K562 (cell line): ENCODE data around the gene NOL4L. TPM values are rescaled to one million over a fixed set of nuclear protein-coding genes. Genes with fewer than 3 reads are reported as not detected.

ENCODE experiments used
- CHD1 ChIP-seq: fragments of 200-600 bp; sonication (generic); IDR thresholded peaks from one replicate; pipeline ENCODE4 v1.6.1; 2012; ENCODE audit warnings: mild to moderate bottlenecking, moderate library complexity, low read length, inconsistent platforms
- ESRRA ChIP-seq: fragments of 450-650 bp; IDR thresholded peaks from 2 replicates; pipeline ENCODE4 v1.6.1; 2014; ENCODE audit warnings: low read depth, mild to moderate bottlenecking, moderate library complexity, borderline replicate concordance
- FOXK2 ChIP-seq, 2 experiments: fragments of 450-650 bp; IDR thresholded peaks in 1 of 2; conservative IDR thresholded peaks in 1 of 2; 2 replicates each; pipeline ENCODE4 v1.6.1; 2016; ENCODE audit warnings: low read depth in 2 of 2, mild to moderate bottlenecking in 1 of 2
- GABPB2 ChIP-seq: fragments of 250-450 bp; sonication (Bioruptor Pico); conservative IDR thresholded peaks from 2 replicates; pipeline ENCODE4 v1.5.1; 2021; ENCODE audit warnings: mild to moderate bottlenecking
- HDAC1 ChIP-seq, 2 experiments: fragments of 450-650 bp; IDR thresholded peaks; 2 replicates each; pipeline ENCODE4 v1.6.1; 2016 to 2017; ENCODE audit warnings: inconsistent platforms in 1 of 2, mild to moderate bottlenecking in 1 of 2, moderate library complexity in 1 of 2
- KAT7 ChIP-seq: sonication (generic); formaldehyde crosslinking; IDR thresholded peaks from 2 replicates; pipeline ENCODE4 v1.8.0; 2022; ENCODE audit warnings: missing genetic modification reagents, mild to moderate bottlenecking, borderline replicate concordance
- KLF16 ChIP-seq: IDR thresholded peaks from 2 replicates; pipeline ENCODE4 v1.6.1; 2016; ENCODE audit warnings: antibody characterized with exemption
- ZC3H4 ChIP-seq: sonication (generic); formaldehyde crosslinking; IDR thresholded peaks from 2 replicates; pipeline ENCODE4 v1.9.0; 2021; ENCODE audit warnings: missing genetic modification reagents, borderline replicate concordance
- ZFP36 ChIP-seq: fragments of 150-350 bp; IDR thresholded peaks from 2 replicates; pipeline ENCODE4 v1.6.1; 2018; ENCODE audit warnings: low read length, low read depth; ENCODE audit not compliant: partially characterized antibody
- ZNF124 ChIP-seq: sonication (generic); formaldehyde crosslinking; IDR thresholded peaks from 2 replicates; pipeline ENCODE4 v1.8.1; 2022; ENCODE audit warnings: missing genetic modification reagents
- ZNF197 ChIP-seq: fragments of 200-800 bp; sonication (Bioruptor generic); IDR thresholded peaks from 2 replicates; pipeline ENCODE4 v1.6.1; 2016; ENCODE audit warnings: low read depth, missing genetic modification characterization, missing compliant biosample characterization
- ZNF699 ChIP-seq: fragments of 250-450 bp; sonication (Bioruptor Pico); IDR thresholded peaks from 2 replicates; pipeline ENCODE4 v1.8.0; 2021; ENCODE audit warnings: mild to moderate bottlenecking, moderate library complexity; ENCODE audit not compliant: insufficient replicate concordance
- polyA plus RNA-seq, 8 experiments: library from polyadenylated mRNA; depleted of rRNA in 4 of 8; stranded (reverse) in 5 of 8; unstranded in 3 of 8; fragments of >200 nt; fragmentation: Nextera tagmentation in 2 of 8; fragmentation: Illumina TruSeq in 1 of 8; extraction: Ambion mirVana in 2 of 8; extraction: Trizol in 1 of 8; gene quantifications; 2 replicates each; pipeline versions ENCODE4 v1.2.1 to v1.2.3, GENCODE V29; 2011 to 2014; ENCODE audit warnings: inconsistent platforms in 1 of 8, missing spikeins in 1 of 8
- total RNA-seq, 7 experiments: library from RNA; depleted of rRNA in 6 of 7; stranded (reverse); fragments of >200 nt in 6 of 7; fragmentation: Illumina TruSeq in 2 of 7; extraction: Trizol in 2 of 7; gene quantifications; 2 replicates each; pipeline versions ENCODE4 v1.2.1 to v1.2.3, GENCODE V29; 2011 to 2021; ENCODE audit warnings: low replicate concordance in 1 of 7
- TF ChIP-seq, protein P1 (sequence below): sonication (generic); formaldehyde crosslinking; IDR thresholded peaks from 2 replicates; pipeline ENCODE4 v1.8.1; 2022; ENCODE audit warnings: missing genetic modification reagents
- TF ChIP-seq, protein P2 (sequence below): fragments of 450-650 bp; formaldehyde crosslinking; IDR thresholded peaks from 2 replicates; pipeline ENCODE4 v1.4.0; 2020; ENCODE audit warnings: mild to moderate bottlenecking, moderate library complexity
- TF ChIP-seq, protein P3 (sequence below): fragments of 250-450 bp; sonication (Bioruptor Pico); IDR thresholded peaks from 2 replicates; pipeline ENCODE4 v1.9.0; 2021; ENCODE audit warnings: mild to moderate bottlenecking, inconsistent platforms
- TF ChIP-seq, protein P4 (sequence below): IDR thresholded peaks from 2 replicates; pipeline ENCODE4 v1.6.1; 2016; ENCODE audit warnings: missing genetic modification characterization, missing compliant biosample characterization
- TF ChIP-seq, protein P5 (sequence below): fragments of 200-800 bp; sonication (Bioruptor generic); IDR thresholded peaks from 2 replicates; pipeline ENCODE4 v1.6.1; 2017; ENCODE audit warnings: missing genetic modification characterization, missing compliant biosample characterization

The NOL4L gene
- total and polyA plus RNA-seq, 9 of the 15 experiments (the other 6 are each of a cell fraction or from before 2014, with no cell fraction given) = 5.1 to 36.2 (median 13.6) TPM

DNA sequence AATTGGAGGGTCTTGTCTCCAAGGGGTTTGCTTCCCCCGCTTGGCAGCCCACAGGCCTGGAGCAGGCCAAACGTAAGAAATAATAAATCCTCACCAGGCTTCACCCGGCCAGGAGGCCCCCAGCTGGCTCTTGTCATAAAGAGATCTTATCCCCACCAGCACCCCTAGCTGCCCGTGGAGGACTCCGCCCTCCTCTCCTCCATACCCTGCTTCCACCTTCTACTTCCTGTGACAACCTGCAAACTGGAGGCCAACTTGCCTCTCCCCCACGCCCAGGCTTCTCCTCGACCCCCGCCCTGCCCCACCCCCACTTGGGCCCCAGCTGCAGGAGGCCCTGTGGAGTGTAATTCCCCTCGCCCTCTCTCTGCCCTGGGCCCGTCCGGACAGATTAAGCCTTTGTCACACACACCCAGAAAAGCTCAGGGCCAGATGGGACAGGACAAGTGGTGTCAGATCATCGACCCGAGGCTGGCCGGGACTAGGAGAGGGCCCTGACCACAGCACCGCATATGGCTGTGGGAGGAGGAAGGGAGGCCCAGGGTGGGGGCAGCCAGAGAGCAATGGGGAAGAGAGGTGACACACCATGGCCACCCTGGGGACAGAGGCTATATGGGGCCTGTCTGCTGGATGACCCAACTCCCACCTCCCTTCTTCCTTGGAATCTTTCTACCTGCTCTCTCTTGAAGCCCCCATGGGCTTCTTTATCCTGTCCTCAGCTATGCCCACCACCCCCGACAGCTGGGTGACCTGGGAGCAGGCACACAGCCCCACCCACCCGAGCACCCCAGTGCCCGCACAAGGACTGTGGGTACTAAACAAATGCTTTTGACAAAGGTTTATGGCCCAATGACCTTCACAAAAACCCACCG, 3.9 kb downstream of the NOL4L start (continued):
- TF ChIP-seq, protein P1, sequence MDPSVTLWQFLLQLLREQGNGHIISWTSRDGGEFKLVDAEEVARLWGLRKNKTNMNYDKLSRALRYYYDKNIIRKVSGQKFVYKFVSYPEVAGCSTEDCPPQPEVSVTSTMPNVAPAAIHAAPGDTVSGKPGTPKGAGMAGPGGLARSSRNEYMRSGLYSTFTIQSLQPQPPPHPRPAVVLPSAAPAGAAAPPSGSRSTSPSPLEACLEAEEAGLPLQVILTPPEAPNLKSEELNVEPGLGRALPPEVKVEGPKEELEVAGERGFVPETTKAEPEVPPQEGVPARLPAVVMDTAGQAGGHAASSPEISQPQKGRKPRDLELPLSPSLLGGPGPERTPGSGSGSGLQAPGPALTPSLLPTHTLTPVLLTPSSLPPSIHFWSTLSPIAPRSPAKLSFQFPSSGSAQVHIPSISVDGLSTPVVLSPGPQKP = no peak
- TF ChIP-seq ZNF699 = no peak
- TF ChIP-seq ESRRA = peak; percentile 72; the same call in 1 of the 2 replicates
- TF ChIP-seq HDAC1 (IDR thresholded peaks at IDR 0.05) = peak; percentile 35 to 71; a peak in 2 of 4 replicates
- TF ChIP-seq, protein P2, sequence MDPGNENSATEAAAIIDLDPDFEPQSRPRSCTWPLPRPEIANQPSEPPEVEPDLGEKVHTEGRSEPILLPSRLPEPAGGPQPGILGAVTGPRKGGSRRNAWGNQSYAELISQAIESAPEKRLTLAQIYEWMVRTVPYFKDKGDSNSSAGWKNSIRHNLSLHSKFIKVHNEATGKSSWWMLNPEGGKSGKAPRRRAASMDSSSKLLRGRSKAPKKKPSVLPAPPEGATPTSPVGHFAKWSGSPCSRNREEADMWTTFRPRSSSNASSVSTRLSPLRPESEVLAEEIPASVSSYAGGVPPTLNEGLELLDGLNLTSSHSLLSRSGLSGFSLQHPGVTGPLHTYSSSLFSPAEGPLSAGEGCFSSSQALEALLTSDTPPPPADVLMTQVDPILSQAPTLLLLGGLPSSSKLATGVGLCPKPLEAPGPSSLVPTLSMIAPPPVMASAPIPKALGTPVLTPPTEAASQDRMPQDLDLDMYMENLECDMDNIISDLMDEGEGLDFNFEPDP (CRISPR knock-in tag) = no peak
- TF ChIP-seq KLF16 = peak; percentile 66
- TF ChIP-seq, protein P3, sequence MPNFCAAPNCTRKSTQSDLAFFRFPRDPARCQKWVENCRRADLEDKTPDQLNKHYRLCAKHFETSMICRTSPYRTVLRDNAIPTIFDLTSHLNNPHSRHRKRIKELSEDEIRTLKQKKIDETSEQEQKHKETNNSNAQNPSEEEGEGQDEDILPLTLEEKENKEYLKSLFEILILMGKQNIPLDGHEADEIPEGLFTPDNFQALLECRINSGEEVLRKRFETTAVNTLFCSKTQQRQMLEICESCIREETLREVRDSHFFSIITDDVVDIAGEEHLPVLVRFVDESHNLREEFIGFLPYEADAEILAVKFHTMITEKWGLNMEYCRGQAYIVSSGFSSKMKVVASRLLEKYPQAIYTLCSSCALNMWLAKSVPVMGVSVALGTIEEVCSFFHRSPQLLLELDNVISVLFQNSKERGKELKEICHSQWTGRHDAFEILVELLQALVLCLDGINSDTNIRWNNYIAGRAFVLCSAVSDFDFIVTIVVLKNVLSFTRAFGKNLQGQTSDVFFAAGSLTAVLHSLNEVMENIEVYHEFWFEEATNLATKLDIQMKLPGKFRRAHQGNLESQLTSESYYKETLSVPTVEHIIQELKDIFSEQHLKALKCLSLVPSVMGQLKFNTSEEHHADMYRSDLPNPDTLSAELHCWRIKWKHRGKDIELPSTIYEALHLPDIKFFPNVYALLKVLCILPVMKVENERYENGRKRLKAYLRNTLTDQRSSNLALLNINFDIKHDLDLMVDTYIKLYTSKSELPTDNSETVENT (CRISPR knock-in tag) = no peak
- TF ChIP-seq CHD1 = peak; percentile 23
- TF ChIP-seq ZNF124 = no peak
- no peak for TF ChIP-seq ZFP36
- TF ChIP-seq ZC3H4 (CRISPR knock-in tag) = no peak
- TF ChIP-seq GABPB2 = no peak
- 0 out of 4 replicates have a peak, but pooled peaks of 1 of the 2 experiments have one; percentile 29 for TF ChIP-seq FOXK2 (conservative IDR thresholded peaks at IDR 0.05 in 1 of 2, IDR thresholded peaks at IDR 0.05 in 1 of 2; ENCODE audit: low read depth in 2 of 2)
- TF ChIP-seq, protein P4, sequence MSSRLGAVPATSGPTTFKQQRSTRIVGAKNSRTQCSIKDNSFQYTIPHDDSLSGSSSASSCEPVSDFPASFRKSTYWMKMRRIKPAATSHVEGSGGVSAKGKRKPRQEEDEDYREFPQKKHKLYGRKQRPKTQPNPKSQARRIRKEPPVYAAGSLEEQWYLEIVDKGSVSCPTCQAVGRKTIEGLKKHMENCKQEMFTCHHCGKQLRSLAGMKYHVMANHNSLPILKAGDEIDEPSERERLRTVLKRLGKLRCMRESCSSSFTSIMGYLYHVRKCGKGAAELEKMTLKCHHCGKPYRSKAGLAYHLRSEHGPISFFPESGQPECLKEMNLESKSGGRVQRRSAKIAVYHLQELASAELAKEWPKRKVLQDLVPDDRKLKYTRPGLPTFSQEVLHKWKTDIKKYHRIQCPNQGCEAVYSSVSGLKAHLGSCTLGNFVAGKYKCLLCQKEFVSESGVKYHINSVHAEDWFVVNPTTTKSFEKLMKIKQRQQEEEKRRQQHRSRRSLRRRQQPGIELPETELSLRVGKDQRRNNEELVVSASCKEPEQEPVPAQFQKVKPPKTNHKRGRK (tag) = no peak
- TF ChIP-seq ZNF197 = 0 out of 2 replicates have a peak, but pooled peaks have one; percentile 50
- TF ChIP-seq KAT7 (CRISPR knock-in tag) = no peak
- TF ChIP-seq, protein P5, sequence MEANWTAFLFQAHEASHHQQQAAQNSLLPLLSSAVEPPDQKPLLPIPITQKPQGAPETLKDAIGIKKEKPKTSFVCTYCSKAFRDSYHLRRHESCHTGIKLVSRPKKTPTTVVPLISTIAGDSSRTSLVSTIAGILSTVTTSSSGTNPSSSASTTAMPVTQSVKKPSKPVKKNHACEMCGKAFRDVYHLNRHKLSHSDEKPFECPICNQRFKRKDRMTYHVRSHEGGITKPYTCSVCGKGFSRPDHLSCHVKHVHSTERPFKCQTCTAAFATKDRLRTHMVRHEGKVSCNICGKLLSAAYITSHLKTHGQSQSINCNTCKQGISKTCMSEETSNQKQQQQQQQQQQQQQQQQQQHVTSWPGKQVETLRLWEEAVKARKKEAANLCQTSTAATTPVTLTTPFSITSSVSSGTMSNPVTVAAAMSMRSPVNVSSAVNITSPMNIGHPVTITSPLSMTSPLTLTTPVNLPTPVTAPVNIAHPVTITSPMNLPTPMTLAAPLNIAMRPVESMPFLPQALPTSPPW (CRISPR knock-in tag) = peak; percentile 88
